HS-27A (cell line): ENCODE measurements around the gene GAK.
"Not testable (repeated sequence)": the region's sequence is repeated elsewhere in the genome, so short reads cannot be mapped to it uniquely, and the experiment has no call there.

Source experiments
- DNase-seq: peaks from one replicate; pipeline ENCODE4 v3.0.0-alpha.2; 2012; ENCODE audit warnings: low read depth, missing footprints

Gene GAK

DNA sequence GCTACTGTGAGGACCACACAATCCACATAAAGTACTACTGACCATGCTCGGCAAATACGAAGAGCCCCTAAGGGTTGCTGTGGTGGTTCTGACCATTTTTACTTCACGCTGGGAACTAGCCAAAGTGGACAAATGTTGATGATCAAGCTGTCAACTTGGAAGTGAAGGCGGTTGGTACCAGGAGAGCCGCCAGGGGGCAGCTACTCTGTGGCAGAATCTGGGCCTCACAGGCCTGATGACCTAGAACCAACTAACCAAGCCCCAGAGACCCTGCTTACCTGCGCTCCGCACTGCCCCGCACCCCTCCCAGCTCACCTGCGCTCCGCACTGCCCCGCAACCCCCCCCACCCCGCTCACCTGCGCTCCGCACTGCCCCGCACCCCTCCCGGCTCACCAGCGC lies 5.6 kb downstream of the GAK start:
- no peak for DNase-seq

DNA sequence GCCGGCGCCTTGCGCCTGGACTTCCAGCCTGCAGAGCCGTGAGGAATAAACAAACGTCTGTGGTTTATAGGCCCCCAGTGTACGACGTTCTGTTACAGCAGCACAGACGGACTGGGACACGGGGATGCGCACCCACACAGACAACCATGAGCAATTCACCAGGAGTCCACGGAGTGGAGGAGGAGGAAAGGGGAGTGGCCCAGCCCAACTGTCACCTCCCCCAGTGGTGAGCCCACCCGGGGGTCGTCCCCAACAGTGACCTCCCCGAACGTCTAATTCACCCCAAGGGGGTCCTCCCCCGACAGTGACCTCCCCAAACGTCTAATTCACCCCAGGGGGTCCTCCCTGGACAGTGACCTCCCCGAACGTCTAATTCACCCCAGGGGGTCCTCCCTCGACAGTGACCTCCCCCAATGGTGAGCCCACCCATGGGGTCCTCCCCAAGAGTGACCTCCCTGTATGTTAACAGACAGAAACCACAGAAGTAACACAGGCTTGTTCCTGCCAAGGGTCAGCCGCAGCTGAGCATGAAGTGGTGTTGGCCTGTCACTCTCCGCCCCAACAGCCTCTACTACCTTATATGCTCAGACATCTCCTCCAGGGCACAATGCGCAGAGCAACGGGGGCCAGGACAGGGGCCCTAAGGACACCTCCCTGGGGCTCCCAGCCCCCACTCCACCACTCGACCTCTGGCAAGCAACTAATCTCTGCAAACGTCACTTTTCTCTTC lies 6.2 kb downstream of the GAK start:
- no peak for DNase-seq

DNA sequence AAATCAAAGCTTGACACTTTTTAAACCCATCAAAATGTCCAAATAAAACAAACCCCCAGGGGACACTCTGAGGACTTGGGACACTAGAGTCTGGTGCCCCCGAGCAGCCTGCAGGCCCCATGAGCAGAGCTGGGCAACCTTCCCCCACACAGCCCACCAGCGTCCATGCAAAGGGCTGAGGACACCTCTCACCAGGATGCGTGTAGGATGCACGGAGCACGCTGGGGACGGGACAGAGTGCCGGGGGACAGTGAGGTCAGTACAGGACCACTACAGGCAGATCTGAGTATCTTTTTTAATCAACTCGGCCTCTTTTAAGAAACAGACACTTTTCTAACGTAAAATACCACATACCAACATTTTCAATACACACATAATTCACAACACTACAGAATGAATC lies 6.9 kb downstream of the GAK start:
- no peak for DNase-seq

DNA sequence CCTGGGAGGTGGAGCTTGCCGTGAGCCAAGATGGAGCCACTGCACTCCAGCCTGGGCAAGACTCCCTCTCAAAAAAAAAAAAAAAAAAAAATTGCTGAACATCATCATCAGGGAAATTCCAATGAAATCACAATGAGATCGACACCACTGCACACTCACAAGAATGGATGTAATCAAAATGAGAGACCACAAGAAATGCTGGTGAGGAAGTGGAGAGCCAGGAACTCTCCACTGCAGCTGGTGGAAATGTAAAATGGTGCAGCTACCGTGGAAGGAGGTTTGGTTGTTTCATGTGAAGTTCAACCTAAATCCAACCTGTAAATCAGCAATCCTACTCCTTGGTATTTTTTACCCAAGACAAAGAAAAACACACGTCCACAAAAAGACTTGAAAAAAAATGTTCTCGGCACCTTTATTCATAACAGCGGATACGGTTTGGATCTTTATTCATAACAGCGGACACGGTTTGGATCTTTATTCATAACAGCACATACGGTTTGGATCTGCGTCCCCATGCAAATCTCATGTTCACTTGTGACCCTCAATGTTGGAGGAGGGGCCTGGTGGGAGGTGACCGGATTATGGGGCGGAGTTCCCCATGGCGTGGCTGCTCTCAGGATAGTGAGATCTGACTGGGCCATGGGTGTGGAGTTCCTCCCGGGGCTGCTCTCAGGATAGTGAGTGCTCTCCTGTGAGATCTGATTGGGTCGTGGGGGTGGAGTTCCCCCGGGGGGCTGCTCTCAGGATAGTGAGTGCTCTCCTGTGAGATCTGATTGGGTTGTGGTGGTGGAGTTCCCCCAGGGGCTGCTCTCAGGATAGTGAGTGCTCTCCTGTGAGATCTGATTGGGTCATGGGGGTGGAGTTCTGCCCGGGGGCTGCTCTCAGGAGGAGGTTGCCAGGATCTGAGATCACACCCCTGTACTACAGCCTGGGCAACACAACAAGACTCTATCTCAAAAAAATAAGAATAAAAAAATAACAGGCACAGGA lies 7.7 kb downstream of the GAK start:
- DNase-seq, result no peak

DNA sequence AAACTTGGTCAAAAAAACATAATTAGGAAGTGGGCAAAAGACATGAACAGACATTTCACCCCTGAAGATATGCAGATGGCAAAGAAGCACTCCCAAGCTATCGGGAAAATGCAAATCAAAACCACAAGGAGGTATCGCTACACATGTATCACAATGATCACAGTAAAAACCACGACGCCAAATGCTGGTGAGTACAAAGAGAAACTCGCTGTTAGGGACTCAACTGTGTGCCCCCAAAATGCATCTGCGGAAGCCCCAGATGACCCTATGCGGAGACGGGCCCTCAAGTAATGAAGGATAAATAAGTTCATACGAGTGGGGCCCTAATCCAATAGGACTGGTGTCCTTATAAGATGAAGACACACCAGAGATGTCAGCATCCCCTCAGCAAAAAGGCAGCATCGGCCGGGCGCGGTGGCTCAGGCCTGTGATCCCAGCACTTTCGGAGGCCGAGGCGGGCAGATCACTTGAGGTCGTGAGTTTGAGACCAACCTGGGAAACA lies 10.2 kb downstream of the GAK start:
- no peak for DNase-seq

DNA sequence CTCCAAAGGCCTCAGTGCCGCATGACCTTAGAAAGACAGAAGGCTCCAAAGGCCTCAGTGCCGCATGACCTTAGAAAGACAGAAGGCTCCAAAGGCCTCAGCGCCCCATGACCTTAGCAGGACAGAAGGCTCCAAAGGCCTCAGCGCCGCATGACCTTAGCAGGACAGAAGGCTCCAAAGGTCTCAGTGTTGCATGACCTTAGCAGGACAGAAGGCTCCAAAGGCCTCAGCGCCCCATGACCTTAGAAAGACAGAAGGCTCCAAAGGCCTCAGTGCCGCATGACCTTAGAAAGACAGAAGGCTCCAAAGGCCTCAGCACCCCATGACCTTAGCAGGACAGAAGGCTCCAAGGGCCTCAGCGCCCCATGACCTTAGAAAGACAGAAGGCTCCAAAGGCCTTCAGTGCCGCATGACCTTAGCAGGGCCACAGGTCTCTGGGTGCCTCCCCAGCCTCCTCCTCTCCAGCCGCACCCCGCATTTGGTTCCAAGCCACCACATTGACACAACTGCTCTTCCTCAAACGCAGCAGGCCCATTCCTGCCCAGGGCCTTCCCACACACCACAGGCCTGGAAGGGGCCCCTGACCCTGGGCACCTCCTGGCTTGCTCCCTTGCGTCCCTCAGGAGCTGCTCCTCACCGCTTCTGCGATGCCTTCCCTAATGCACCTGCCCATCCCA lies 13.0 kb downstream of the GAK start:
- DNase-seq, result not testable (repeated sequence)

DNA sequence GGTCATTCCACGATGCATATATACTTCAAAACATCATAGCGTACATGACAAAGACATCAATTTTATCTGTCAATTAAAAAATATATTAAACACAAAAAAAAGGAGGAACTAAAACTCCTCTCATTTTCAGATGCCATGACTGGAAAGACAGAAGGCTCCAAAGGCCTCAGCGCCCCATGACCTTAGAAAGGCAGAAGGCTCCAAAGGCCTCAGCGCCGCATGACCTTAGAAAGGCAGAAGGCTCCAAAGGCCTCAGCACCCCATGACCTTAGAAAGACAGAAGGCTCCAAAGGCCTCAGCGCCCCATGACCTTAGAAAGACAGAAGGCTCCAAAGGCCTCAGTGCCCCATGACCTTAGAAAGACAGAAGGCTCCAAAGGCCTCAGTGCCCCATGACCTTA lies 13.5 kb downstream of the GAK start:
- not testable (repeated sequence) for DNase-seq

DNA sequence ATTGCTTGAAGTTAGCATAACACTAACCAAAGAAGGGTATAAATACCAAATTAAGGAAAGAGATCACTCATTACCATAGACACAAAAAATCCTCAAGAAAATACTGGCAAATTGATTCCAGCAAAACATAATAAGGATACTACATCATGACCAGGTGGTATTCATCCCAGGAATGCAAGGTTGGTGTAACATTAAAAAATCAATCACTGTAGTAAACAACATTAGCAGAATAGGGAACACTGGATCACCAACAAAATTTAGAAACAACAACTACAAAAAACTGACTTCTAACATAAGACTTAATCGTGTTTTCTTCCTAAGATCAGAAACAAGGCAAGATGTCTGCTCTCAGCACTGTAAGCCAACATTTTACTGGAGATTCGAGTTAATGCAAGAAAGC lies 14.1 kb downstream of the GAK start:
- DNase-seq, result no peak

DNA sequence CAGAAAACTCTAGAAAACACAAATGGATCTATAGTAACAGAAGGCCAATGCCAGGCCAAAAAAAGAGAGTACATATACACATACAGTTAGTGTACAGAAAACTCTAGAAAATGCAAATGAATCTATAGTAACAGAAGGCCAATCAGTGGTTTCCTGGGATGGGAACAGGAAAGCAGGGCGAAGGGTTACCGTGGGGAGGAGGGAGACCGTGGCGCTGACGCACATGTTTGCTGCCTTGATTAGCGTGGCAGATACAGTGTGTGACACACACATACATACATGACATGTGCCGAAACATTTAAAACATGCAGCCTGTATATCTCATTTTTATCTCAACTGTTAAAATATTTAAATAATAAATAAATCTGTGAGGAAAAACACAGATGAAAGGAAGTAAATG lies 14.7 kb downstream of the GAK start:
- no peak for DNase-seq

DNA sequence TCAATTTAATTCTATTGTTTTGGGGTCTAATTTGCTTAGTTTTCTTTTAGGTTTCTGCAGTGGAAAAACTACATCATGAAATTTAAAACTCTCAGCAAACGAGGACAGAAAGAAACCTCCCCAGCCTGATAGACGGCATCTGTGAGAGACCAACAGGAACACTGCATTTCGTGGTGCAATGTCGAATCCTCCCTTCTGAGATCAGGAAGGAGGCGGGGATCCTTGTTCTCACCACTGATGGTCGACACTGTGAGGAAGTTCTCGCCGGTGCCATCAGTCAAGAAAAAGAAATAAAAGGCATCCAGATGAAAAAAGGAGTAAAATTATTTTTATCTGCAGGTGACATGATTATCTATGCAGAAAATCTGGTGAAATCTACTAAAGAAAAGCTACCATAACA lies 16.5 kb downstream of the GAK start:
- DNase-seq, result no peak

DNA sequence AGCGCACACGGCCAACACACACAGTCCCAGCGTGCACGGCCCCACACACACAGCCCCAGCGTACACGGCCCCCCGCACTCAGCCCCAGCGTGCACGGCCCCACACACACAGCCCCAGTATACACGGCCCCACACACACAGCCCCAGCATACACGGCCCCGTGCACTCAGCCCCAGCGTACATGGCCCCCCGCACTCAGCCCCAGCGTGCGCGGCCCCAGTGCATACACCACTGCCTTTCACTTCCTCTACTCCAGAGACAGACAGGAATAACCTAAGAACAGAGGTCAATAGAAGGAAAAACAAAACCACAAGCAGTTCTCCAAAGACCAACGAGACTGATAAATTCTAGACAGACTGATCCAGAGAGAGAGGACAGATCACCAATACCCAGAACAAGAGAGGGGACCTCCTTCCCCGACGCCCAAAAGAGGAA lies 17.1 kb downstream of the GAK start:
- DNase-seq, result no peak

DNA sequence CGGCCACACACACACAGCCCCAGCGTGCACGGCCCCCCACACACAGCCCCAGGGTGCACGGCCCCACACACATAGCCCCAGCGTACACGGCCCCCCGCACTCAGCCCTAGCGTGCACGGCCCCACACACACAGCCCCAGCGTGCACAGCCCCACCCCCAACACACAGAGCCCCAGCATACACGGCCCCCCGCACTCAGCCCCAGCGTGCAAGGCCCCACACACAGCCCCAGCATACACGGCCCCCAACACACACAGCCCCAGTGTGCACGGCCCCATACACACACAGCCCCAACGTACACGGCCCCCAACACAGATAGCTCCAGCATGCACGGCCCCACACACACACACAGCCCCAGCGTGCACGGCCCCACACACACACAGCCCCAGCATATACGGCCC lies 17.6 kb downstream of the GAK start:
- no peak for DNase-seq

DNA sequence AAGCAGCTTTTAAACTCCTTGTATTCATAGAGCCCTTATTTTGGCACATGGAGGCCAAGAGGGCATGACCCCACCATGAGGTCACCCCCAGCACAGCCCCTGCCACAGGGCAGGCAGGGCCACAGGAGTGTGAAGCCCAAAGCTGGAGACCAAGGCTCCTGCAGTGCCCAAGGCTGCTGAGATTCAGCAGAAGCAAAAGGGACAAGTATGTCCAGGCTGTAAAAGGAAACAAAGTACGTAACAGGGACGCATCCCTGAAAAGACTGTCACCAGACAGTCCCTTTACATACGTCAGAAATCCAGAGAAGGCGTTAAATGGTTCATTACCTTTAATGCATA lies 18.9 kb downstream of the GAK start:
- DNase-seq, result no peak

DNA sequence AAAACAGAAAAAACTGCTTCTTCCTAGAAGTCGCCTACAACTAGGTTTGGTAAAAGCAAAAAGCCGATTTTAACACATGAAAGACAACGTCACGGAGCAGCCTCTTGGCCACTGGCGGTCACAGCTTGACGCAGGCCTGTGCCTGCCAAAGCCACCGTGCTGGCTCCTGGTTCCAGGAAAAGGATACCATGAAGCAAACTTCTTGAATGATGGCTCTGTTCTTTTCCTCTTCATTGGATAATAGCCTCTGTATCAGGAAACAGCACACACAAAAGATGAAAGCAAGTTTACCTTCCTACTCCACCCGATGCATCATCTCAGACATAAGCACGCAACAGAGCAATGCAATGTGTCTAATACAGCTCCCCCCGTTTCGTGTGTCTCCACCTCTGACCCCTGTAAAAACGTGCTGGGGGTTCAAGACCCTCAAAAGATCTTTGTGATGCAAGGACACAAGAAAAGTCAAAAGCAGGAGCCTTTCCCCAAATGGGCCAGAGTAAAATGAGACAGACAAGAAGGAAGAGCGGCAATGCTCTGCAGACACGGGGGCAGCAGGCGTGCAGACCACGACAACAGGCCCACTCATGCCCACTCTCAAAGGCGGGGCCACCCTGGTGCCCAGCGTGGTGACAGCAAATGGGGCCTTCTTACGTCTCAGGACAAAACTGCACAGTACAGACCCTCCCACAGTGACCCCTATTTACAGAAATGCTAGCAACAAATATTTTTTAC lies 19.4 kb downstream of the GAK start:
- no peak for DNase-seq

DNA sequence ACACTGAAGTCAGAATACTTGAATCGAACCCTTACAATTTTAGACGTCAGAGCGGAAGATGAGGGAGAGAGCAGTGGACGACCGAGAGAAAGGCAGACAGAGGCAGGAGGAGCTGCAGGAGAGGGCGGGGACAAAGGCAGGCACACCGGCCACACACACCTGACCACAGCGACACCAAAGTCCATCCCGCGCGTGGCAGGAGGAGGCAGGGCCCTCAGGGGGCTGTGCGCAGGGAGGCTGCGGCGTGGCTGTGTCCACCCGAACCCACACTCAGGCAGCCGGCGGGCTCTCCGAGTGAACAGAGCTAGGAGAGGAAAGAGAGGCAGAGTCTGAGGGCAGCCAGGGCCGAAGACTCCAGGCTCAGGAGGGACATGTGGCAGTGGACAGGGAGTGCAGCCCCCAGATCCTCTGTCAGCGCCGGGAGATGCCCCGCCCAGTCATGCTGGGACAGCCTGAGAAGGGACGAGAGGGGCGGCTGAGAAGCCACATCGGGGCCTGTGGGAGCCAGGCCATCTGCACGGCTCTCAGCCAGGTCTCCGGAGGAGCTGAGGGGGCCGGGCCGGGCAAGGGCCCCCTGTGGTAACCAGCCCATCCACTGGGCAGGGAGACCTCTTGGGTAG lies 20.1 kb downstream of the GAK start:
- no peak for DNase-seq

DNA sequence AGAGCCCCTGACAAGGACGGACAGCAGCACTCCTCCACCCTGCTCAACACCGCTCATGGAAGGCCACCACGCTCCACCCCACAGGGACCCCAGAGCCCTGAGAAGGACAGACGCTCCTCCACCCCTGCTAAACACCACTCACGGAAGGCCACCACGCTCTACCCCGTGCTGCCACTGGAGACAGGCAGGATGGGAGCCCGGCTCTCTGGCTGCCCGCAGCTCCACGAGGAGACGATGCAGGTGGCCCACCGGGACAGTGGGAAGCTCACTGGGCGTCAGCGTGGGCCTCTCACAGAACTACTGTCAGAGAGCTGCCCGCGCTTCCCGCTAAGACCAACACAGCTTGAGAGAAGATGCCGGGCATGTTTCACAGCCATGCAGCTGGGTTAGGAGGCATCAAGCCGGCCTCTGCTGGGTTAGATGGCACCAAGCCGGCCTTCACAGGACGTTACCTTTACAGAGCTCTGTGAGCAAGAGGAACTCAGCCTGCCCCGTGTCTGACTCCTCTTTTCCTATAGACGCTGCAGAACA lies 20.8 kb downstream of the GAK start:
- no peak for DNase-seq

DNA sequence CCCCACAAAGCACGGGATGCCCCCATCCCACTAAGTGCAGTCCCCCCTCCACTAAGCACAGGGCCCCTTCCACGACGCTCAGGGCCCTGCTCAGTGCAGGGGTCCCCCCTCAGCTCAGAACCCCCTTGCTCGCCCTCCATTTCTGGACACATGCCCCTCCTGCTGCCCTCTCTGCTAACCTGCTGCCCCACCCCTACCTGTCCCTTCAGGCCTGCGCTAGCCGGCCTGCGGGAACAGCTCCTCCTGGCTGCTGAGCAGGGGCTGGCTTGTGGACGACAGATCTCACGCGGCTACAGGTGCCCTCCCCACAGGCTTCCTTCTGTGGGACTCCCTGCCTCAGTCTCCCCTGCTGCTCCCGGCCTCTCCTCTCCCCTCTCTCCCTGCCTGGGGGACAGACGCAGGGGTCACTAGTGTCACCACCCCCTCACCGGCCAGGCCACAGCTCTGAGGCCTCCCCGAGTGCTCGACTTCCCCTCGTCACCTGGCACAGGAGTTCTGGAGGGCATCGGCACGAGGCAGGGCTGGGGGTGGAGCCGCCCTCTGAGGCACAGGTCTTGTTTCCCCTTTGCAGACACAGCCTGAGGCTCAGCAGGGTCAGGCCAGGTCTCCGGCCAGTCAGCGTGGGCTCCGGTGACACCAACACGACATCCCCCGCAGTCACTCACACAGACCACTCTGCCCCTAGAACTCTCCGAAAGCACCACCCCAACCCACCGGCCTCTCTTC lies 21.6 kb downstream of the GAK start:
- no peak for DNase-seq

DNA sequence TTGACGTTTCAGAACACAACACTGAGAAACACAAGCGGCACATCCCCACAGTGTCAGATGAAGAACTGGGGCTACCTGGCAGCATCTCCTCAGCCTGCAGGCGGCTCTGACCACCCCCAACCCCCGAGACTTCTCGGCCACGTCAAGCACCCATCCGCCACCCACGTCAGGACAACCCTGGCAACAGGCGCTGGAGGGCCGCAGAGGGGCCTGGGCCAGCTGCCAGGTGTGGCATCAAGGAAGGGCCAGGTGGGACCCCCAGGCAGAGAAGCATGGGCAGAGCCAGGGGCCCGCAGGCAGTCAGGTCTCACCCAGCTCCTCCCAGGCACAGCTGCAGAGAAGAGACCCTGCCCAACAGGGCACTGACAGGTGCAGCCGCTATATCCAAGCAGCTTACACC lies 22.3 kb downstream of the GAK start:
- DNase-seq, result no peak

DNA sequence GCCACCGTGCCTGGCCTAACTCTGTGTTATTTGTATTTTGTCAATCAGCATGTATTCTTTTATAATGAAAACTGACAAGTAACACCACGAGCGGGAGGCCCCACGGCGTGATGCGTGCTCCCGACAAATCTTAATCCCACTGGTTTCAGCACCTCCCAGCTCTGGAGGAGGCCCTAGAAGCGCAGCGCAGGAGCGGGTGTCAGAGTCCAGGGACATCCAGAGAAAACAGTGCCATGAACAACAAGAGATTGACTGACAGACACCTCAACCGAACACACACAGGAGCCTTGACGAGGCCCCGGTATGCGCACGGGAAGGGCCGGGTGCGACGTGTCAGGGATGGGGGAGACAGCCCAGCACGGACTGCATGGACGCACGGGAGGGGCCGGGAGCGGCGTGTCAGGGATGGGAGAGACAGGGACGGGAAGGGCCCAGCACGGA lies 23.0 kb downstream of the GAK start:
- no peak for DNase-seq

DNA sequence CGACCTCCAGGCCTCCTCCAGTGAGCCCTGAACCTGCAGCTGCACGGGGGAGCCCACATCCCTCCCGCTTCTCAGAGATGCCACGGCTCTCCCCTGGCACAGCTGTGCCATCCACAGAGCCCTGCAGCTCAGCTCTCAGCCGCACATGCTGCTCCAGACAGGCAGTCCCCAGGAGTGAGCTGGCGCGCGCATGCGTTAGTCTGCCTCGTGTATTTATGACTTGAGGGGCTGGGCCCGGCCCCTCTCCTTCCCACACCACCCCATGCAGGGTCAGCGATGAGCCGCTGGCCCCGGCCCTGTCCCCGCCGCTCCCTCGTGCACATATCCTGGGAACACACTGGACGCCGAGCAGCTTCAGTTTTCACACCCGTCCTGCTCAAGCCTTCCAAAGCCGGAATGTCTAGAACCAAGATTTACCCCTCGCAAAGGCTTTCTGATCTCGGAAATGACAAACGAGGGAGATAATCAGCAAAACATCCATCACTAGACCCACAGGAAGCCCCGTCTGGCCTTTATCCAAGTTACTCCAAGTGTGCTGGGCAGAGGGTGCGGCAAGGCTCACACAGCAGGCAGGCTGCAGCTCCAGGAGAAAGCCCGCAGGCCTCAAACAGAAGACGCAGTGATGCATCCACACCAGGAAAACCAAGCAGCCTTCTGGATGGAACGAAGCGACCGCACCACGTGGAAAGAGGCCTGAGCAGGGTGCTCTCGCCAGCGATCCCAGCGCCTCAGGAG lies 24.3 kb downstream of the GAK start:
- DNase-seq, result no peak
